GM21367 (cell line): ENCODE measurements around the gene MIOX.

Experiments used
- ATAC-seq: cut with Tn5 transposase; IDR thresholded peaks from one replicate; pipeline ENCODE4 v1.9.1; 2021; ENCODE audit not compliant: unreplicated experiment

Gene MIOX

GRCh38 chr22:50486561-50487289 lies at the start of gene MIOX:
Gene MIOX (plus strand): TSS chr22:50486859. CDS start chr22:50486898, 39 bp downstream.
- no peak for ATAC-seq

- no peak for ATAC-seq
Observed at GRCh38 chr22:50437511-50438304, 49.0 kb upstream of the MIOX start.

GRCh38 chr22:50438305-50439275 lies 48.1 kb upstream of the MIOX start:
- no peak for ATAC-seq

- no peak for ATAC-seq
Observed at GRCh38 chr22:50439314-50439870, 47.3 kb upstream of the MIOX start.

- no peak for ATAC-seq
Observed at GRCh38 chr22:50439871-50440331, 46.8 kb upstream of the MIOX start.

GRCh38 chr22:50440544-50441249 lies 46.0 kb upstream of the MIOX start:
- no peak for ATAC-seq

GRCh38 chr22:50441428-50441993 lies 45.1 kb upstream of the MIOX start:
- ATAC-seq = no peak

GRCh38 chr22:50443197-50443596 lies 43.5 kb upstream of the MIOX start:
- ATAC-seq = no peak

GRCh38 chr22:50443801-50444625 lies 42.6 kb upstream of the MIOX start:
- no peak for ATAC-seq

GRCh38 chr22:50444663-50445062 lies 42.0 kb upstream of the MIOX start:
- no peak for ATAC-seq

GRCh38 chr22:50445071-50445879 lies 41.4 kb upstream of the MIOX start:
- no peak for ATAC-seq

- no peak for ATAC-seq
Observed at GRCh38 chr22:50445880-50446707, 40.6 kb upstream of the MIOX start.

- ATAC-seq = no peak
Observed at GRCh38 chr22:50446708-50447575, 39.7 kb upstream of the MIOX start.

GRCh38 chr22:50447576-50448551 lies 38.8 kb upstream of the MIOX start:
- no peak for ATAC-seq

- no peak for ATAC-seq
Observed at GRCh38 chr22:50452649-50453048, 34.0 kb upstream of the MIOX start.
